GM12892 (cell line): ENCODE measurements around the gene SDCCAG8.

Source experiments
- POLR2A ChIP-seq: IDR thresholded peaks from 2 replicates; pipeline ENCODE4 v1.6.1; 2011; ENCODE audit warnings: low read depth, low read length, control low read depth
- POLR2AphosphoS5 ChIP-seq: IDR thresholded peaks from 2 replicates; pipeline ENCODE4 v1.6.1; 2011; ENCODE audit warnings: low read depth, low read length, control low read depth
- TAF1 ChIP-seq: IDR thresholded peaks from 2 replicates; pipeline ENCODE4 v1.6.1; 2011; ENCODE audit warnings: low read depth, mild to moderate bottlenecking, control low read depth, low read length, borderline replicate concordance

GRCh38 chr1:243539636-243540035, 283.8 kb downstream of the SDCCAG8 start:
- no peak for TF ChIP-seq POLR2AphosphoS5
- no peak for TF ChIP-seq POLR2A
- no peak for TF ChIP-seq TAF1
